ACC112 (cell line): ENCODE results near the gene GPR119.
"Not testable (repeated sequence)": the region's sequence is repeated elsewhere in the genome, so short reads cannot be mapped to it uniquely, and the experiment has no call there.

Experiments
- H2AFZ ChIP-seq: fragments of 200-600 bp; sonication (generic); one replicate; pipeline ENCODE4 v1.6.0; 2017; ENCODE audit warnings: antibody characterized with exemption, low read length; ENCODE audit not compliant: unreplicated experiment
- H3K27ac ChIP-seq: fragments of 200-600 bp; sonication (generic); 2 replicates; pipeline ENCODE4 v1.5.1; 2014; ENCODE audit warnings: low read depth, mild to moderate bottlenecking, antibody characterized with exemption, low read length, moderate library complexity
- H3K27me3 ChIP-seq: fragments of 200-600 bp; sonication (generic); 2 replicates; pipeline ENCODE4 v1.6.1; 2014; ENCODE audit warnings: mild to moderate bottlenecking, antibody characterized with exemption, low read length, moderate library complexity, mixed read lengths; ENCODE audit not compliant: insufficient read depth
- H3K36me3 ChIP-seq: fragments of 200-600 bp; sonication (generic); 2 replicates; pipeline ENCODE4 v1.6.1; 2016; ENCODE audit warnings: mild to moderate bottlenecking, antibody characterized with exemption, low read length, moderate library complexity, mixed read lengths; ENCODE audit not compliant: insufficient read depth
- H3K4me1 ChIP-seq: fragments of 200-600 bp; sonication (generic); one replicate; pipeline ENCODE4 v1.6.1; 2016; ENCODE audit warnings: low read length, mixed read lengths; ENCODE audit not compliant: insufficient read depth, unreplicated experiment, control insufficient read depth
- H3K4me3 ChIP-seq: fragments of 200-600 bp; sonication (generic); 2 replicates; pipeline ENCODE4 v1.5.1; 2014; ENCODE audit warnings: mild to moderate bottlenecking, low read depth, low read length
- H3K79me2 ChIP-seq: fragments of 200-600 bp; sonication (generic); one replicate; pipeline ENCODE4 v1.6.0; 2016; ENCODE audit warnings: low read length; ENCODE audit not compliant: control insufficient read depth, unreplicated experiment, insufficient read depth

The GPR119 gene

GRCh38 chrX:130401415-130402207, 16.1 kb upstream of the GPR119 start, which contains the start of gene RBMX2:
Gene RBMX2, plus strand, starts transcription at chrX:130401987. Its CDS starts 46 bp downstream, at chrX:130402033.
- Histone ChIP-seq H3K4me1 (peaks cover 3% of the 10 kb centered on the region), H3K36me3 (no peaks in the 10 kb centered on the region), H2AFZ (peak within 1 kb of the TSS; percentile 92), H3K79me2 (peaks cover 20% of the 10 kb centered on the region), H3K27me3 (no peaks in the 10 kb centered on the region; the same call in 1 of the 2 replicates), H3K4me3 (peak within 1 kb of the TSS; percentile 93), H3K27ac (0 out of 2 replicates have a peak within 1 kb of the TSS, but pooled peaks have one; percentile 19)

DNA sequence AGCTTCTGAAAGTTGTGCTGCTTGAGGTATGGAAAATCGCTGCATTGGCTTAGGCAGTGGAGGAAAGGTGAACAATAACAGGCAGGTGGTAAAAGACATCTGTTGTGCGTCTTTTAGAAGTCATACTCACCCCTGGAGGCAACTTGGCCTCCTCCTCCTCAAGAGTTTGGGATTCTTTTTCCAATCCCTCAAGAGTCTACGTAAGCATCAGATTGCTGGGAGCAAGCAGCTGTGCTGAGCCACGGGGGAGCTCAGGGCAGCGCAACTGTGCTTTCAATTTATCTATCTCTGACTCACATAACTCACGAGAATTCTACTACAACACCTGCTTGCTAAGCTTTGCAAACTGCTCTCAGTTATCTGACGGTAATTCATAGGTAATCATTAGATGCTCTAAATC, 9.9 kb upstream of the GPR119 start:
- no peak overlapping the region for H2AFZ ChIP-seq
- no peaks in the 10 kb centered on the region for H3K36me3 ChIP-seq
- H3K27ac ChIP-seq: no peak overlapping the region
- H3K4me3 ChIP-seq: no peak overlapping the region
- H3K79me2 ChIP-seq: no peaks in the 10 kb centered on the region
- no peaks in the 10 kb centered on the region for H3K4me1 ChIP-seq
- peaks cover 4% of the 10 kb centered on the region for H3K27me3 ChIP-seq

DNA sequence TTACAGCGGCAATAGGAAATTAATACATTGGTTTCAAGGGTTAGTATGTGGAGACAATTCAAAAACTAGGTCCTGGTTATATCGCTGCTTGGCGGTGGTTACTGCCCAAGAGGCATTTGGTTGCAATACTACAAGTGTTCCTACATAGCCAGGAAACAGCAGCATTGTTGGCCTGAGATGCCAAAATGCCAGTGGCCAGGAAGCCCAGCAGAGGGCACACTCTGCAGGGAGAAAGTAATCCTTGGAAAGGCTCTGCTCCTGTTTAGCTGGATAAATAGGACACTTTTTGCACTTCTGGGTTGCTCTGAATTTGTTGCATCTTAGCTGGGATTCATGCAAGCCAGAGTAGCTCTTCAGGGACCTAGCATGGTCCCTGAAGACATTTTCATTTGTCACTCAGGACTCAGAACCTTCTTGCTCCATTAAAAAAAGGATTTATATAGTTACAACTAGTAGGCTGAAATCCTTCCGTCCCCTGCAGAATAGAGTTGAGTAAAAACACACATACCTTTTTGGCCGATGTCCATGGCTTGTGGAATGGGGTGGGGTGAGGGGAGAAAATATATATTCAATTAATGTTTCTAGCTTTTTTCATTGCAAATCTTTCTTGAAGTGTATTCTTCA, 8.1 kb upstream of the GPR119 start:
- no peaks in the 10 kb centered on the region for H3K36me3 ChIP-seq
- no peak overlapping the region for H2AFZ ChIP-seq
- peaks cover 4% of the 10 kb centered on the region for H3K27me3 ChIP-seq
- no peak overlapping the region for H3K4me3 ChIP-seq
- no peak overlapping the region for H3K27ac ChIP-seq
- H3K79me2 ChIP-seq: no peaks in the 10 kb centered on the region
- no peaks in the 10 kb centered on the region for H3K4me1 ChIP-seq

- H3K27ac ChIP-seq: no peak overlapping the region
- no peaks in the 10 kb centered on the region for H3K4me1 ChIP-seq
Measured at GRCh38 chrX:130386408-130386808, 934 bp upstream of the GPR119 start.

GRCh38 chrX:130378024-130378669, 7.3 kb downstream of the GPR119 start:
- Histone ChIP-seq H3K4me1 (no peaks in the 10 kb centered on the region), H3K36me3 (no peaks in the 10 kb centered on the region), H2AFZ (no peak overlapping the region), H3K79me2 (no peaks in the 10 kb centered on the region), H3K27ac (no peak overlapping the region), H3K4me3 (no peak overlapping the region), H3K27me3 (no peaks in the 10 kb centered on the region)

More at GRCh38 chrX:130386408-130386808, 934 bp upstream of the GPR119 start:
- H3K4me3 ChIP-seq: no peak overlapping the region
- H3K79me2 ChIP-seq: no peaks in the 10 kb centered on the region
- H2AFZ ChIP-seq: no peak overlapping the region
- H3K27me3 ChIP-seq: no peaks in the 10 kb centered on the region
- no peaks in the 10 kb centered on the region for H3K36me3 ChIP-seq

DNA sequence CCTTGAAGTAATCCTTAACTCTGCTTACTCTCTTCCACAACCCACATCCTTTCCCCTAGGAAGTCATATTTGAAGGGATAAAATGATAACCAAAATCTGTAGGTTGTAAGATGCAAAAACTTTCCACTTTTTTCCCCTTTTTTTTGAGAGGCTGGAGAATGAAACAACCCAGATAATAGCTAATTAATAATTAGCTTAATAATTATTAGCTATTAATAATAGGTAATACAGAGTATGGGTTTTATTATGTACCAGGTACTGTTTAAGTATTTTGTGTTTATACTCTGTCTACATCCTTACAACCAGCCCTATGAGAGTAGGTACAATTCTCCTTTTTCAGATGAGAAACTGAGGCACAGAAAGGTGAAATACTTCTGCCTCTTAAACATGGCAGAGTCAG, 9.4 kb downstream of the GPR119 start:
- H2AFZ ChIP-seq: no peak overlapping the region
- H3K27me3 ChIP-seq: no peaks in the 10 kb centered on the region
- H3K79me2 ChIP-seq: no peaks in the 10 kb centered on the region
- H3K36me3 ChIP-seq: no peaks in the 10 kb centered on the region
- no peaks in the 10 kb centered on the region for H3K4me1 ChIP-seq
- H3K4me3 ChIP-seq: no peak overlapping the region
- H3K27ac ChIP-seq: no peak overlapping the region

- H3K4me3 ChIP-seq, H3K4me1 ChIP-seq, H3K27ac ChIP-seq, H3K79me2 ChIP-seq, H3K27me3 ChIP-seq, H2AFZ ChIP-seq, H3K36me3 ChIP-seq: not testable (repeated sequence)
Measured at GRCh38 chrX:130352050-130352449, 33.4 kb downstream of the GPR119 start.

DNA sequence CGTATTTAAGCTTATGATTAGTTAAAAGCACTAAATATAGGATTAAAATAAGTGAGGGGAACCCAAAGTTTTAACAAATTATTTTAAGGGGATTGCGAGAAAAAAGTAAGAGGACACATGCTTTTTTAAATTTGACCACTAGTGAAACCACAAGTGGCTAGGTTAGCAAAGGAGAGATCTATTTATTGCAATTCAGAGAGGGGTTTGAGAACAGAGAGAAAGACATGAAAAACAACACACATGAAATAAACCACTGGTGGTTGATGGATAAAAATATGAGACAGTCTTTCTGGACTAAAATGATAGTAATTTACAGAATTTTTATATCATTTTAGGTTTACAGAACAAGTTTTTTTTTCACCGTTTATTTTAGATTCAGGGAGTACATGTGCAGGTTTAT, 33.9 kb downstream of the GPR119 start:
- H3K36me3 ChIP-seq: peaks cover 3% of the 10 kb centered on the region; the same call in 1 of the 2 replicates
- H3K4me1 ChIP-seq: peaks cover 6% of the 10 kb centered on the region
- no peak overlapping the region for H2AFZ ChIP-seq
- H3K27ac ChIP-seq: no peak overlapping the region
- H3K79me2 ChIP-seq: no peaks in the 10 kb centered on the region
- no peak overlapping the region for H3K4me3 ChIP-seq
- no peaks in the 10 kb centered on the region for H3K27me3 ChIP-seq

- no peak overlapping the region for H2AFZ ChIP-seq
- H3K79me2 ChIP-seq: no peaks in the 10 kb centered on the region
- no peaks in the 10 kb centered on the region for H3K27me3 ChIP-seq
- H3K4me3 ChIP-seq: no peak overlapping the region
- H3K27ac ChIP-seq: no peak overlapping the region
- peaks cover 3% of the 10 kb centered on the region; the same call in 1 of the 2 replicates for H3K36me3 ChIP-seq
- peaks cover 6% of the 10 kb centered on the region for H3K4me1 ChIP-seq
Measured at GRCh38 chrX:130347321-130347720, 38.2 kb downstream of the GPR119 start.

DNA sequence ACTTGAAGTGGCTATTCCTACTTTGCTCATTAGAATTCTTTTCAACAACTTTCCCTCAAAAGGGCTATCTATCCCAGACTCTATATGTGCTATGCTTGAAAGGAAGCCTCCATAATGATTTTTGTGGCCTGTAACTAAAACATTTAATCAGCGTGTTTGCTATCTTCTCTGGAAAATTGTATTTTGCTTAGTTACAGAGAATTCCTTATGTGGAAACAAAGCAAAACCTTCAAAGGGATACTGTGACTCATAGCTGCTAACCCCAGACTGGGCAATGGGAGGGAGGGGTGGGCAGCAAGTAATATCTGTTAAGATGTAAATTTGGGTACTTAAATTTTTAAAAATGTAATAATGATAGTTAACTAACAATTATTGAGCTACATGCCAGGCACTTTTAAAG, 42.1 kb downstream of the GPR119 start:
- Histone ChIP-seq H2AFZ (no peak overlapping the region), H3K27ac (no peak overlapping the region), H3K4me1 (peaks cover 9% of the 10 kb centered on the region), H3K4me3 (no peak overlapping the region), H3K36me3 (no peaks in the 10 kb centered on the region), H3K79me2 (peaks cover 3% of the 10 kb centered on the region), H3K27me3 (no peaks in the 10 kb centered on the region)
